ENCODE data around the gene DKC1.

The DKC1 gene

DNA sequence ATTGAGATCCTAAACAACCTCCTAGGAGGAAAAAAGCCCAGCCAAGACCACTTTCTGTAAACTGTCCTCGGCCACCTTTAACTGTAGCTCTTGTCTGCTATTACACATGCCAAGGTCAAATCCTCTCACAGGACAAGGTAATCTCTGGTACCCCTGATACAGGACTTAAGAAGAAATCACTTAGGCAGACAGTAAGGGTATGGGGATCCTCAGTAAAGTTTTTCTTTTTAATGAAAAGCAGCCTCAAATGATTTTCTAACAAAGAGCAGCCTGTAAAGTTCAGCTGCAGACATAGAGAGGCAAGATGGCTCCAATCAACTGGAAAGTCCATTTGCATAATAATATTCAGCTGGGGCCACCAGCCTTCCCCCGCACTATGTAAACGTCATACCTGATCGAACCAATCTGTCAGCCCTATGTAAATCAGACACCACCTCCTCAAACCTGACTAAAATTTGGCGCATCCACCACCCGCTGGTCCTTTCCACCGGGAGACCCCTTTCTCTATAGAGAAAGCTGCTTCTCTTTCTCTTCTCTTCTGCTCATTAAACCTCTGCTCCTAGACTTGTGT, 57.2 kb downstream of the DKC1 start (continued):
- no peak for TF ChIP-seq ZNF830 (tag by site-specific recombination; IDR thresholded peaks at IDR 0.05; ENCODE audit: low read depth)
- TF ChIP-seq ZFP41 (tag by site-specific recombination; IDR thresholded peaks at IDR 0.05; ENCODE audit: borderline replicate concordance) = no peak

DNA sequence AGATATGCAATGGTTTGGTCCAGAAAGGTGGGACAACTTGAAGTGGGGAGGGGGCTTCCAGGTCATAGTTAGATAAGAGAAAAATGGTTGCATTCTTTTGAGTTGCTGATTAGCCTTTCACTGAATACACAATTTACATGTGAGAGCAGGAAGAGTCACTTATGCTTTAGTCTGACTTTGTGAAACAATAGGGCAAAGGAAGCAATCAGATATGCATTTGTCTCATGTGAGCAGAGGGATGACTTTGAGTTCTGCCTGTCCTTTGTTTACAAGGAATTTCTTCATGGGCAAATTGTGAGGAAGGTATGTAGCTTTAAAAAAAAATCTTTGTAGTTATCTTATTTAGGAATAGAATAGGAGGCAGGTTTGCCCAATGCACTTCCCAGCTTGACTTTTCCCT, 58.9 kb downstream of the DKC1 start:
- Histone ChIP-seq H3K27ac (ENCODE audit: extremely low read depth, low read depth, low read length) (no peak overlapping the region), H3K4me3 (ENCODE audit: low read depth, low read length) (no peak overlapping the region)

DNA sequence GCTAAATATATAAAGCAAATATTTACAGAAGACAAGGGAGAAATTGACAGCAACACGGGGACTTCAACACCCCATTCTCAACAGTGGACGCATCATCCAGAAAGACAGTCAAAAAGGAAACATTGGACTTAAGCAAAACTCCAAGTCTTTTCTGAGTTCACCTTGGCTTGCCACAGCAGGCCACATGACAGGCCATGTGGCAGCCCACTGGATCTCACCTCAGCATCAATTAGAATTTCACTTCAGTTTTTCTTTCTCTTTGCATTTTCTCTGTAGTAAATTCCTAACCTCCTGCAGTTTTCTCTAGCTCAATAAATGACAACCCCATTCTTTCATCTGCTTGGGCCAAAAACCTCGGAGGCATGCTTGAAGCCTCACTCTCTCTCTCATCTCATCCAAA, 59.4 kb downstream of the DKC1 start:
- POLR2A ChIA-PET = no interaction called here

More for the DNA sequence above, 58.9 kb downstream of the DKC1 start:
- ChIA-PET CTCF (no interaction called here), POLR2A (no interaction called here)
- TF ChIP-seq ZNF596 (tag by site-specific recombination; IDR thresholded peaks at IDR 0.05) (no peak), MYNN (tag by site-specific recombination; IDR thresholded peaks at IDR 0.05; ENCODE audit: borderline replicate concordance) (no peak), ZNF292 (tag by site-specific recombination; IDR thresholded peaks at IDR 0.05; ENCODE audit: borderline replicate concordance, low read depth) (no peak), ZSCAN23 (tag by site-specific recombination; IDR thresholded peaks at IDR 0.05) (no peak), ZBTB7A (tag by site-specific recombination; IDR thresholded peaks at IDR 0.05; ENCODE audit: low read depth) (no peak), ZNF341 (tag by site-specific recombination; IDR thresholded peaks at IDR 0.05; ENCODE audit: low read depth) (no peak), ZNF791 (tag by site-specific recombination; IDR thresholded peaks at IDR 0.05) (no peak), ZNF560 (tag by site-specific recombination; IDR thresholded peaks at IDR 0.05; ENCODE audit: borderline replicate concordance) (no peak), ZNF600 (tag by site-specific recombination; IDR thresholded peaks at IDR 0.05) (no peak), HOXD13 (CRISPR knock-in tag; IDR thresholded peaks at IDR 0.05; ENCODE audit: borderline replicate concordance) (no peak), GLIS2 (tag by site-specific recombination; IDR thresholded peaks at IDR 0.05) (no peak), ZNF768 (tag by site-specific recombination; IDR thresholded peaks at IDR 0.05) (no peak), ZNF350 (tag by site-specific recombination; IDR thresholded peaks at IDR 0.05) (no peak), ZNF76 (tag by site-specific recombination; IDR thresholded peaks at IDR 0.05; ENCODE audit: borderline replicate concordance, low read depth) (no peak), ZNF529 (tag by site-specific recombination; IDR thresholded peaks at IDR 0.05; ENCODE audit: insufficient replicate concordance) (no peak)
- TF ChIP-seq, protein P1, sequence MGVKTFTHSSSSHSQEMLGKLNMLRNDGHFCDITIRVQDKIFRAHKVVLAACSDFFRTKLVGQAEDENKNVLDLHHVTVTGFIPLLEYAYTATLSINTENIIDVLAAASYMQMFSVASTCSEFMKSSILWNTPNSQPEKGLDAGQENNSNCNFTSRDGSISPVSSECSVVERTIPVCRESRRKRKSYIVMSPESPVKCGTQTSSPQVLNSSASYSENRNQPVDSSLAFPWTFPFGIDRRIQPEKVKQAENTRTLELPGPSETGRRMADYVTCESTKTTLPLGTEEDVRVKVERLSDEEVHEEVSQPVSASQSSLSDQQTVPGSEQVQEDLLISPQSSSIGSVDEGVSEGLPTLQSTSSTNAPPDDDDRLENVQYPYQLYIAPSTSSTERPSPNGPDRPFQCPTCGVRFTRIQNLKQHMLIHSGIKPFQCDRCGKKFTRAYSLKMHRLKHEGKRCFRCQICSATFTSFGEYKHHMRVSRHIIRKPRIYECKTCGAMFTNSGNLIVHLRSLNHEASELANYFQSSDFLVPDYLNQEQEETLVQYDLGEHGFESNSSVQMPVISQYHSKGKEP (tag by site-specific recombination; IDR thresholded peaks at IDR 0.05) = no peak
- TF ChIP-seq, protein P2, sequence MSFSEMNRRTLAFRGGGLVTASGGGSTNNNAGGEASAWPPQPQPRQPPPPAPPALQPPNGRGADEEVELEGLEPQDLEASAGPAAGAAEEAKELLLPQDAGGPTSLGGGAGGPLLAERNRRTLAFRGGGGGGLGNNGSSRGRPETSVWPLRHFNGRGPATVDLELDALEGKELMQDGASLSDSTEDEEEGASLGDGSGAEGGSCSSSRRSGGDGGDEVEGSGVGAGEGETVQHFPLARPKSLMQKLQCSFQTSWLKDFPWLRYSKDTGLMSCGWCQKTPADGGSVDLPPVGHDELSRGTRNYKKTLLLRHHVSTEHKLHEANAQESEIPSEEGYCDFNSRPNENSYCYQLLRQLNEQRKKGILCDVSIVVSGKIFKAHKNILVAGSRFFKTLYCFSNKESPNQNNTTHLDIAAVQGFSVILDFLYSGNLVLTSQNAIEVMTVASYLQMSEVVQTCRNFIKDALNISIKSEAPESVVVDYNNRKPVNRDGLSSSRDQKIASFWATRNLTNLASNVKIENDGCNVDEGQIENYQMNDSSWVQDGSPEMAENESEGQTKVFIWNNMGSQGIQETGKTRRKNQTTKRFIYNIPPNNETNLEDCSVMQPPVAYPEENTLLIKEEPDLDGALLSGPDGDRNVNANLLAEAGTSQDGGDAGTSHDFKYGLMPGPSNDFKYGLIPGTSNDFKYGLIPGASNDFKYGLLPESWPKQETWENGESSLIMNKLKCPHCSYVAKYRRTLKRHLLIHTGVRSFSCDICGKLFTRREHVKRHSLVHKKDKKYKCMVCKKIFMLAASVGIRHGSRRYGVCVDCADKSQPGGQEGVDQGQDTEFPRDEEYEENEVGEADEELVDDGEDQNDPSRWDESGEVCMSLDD (tag by site-specific recombination; IDR thresholded peaks at IDR 0.05) = no peak
- TF ChIP-seq, protein P3, sequence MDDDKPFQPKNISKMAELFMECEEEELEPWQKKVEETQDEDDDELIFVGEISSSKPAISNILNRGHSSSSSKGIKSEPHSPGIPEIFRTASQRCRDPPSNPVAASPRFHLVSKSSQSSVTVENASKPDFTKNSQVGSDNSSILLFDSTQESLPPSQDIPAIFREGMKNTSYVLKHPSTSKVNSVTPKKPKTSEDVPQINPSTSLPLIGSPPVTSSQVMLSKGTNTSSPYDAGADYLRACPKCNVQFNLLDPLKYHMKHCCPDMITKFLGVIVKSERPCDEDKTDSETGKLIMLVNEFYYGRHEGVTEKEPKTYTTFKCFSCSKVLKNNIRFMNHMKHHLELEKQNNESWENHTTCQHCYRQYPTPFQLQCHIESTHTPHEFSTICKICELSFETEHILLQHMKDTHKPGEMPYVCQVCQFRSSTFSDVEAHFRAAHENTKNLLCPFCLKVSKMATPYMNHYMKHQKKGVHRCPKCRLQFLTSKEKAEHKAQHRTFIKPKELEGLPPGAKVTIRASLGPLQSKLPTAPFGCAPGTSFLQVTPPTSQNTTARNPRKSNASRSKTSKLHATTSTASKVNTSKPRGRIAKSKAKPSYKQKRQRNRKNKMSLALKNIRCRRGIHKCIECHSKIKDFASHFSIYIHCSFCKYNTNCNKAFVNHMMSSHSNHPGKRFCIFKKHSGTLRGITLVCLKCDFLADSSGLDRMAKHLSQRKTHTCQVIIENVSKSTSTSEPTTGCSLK (tag by site-specific recombination; IDR thresholded peaks at IDR 0.05) = no peak
- Histone ChIP-seq H3K36me3 (ENCODE audit: control insufficient read depth in 2 of 2, insufficient read depth in 1 of 2, low read length in 2 of 2) (no peaks in the 10 kb centered on the region), H3K9me3 (ENCODE audit: control insufficient read depth, insufficient read depth, low read depth, low read length) (no peaks in the 10 kb centered on the region; the same call in 1 of the 2 replicates), H3K4me1 (ENCODE audit: control insufficient read depth, insufficient read depth, low read length) (no peaks in the 10 kb centered on the region)

More for the DNA sequence above, 59.4 kb downstream of the DKC1 start:
- CTCF ChIA-PET = no interaction called here
- TF ChIP-seq ZNF629 (tag by site-specific recombination; IDR thresholded peaks at IDR 0.05) (no peak), ZNF324 (tag by site-specific recombination; IDR thresholded peaks at IDR 0.05) (no peak), ZNF664 (tag by site-specific recombination; IDR thresholded peaks at IDR 0.05) (no peak), ZNF621 (tag by site-specific recombination; IDR thresholded peaks at IDR 0.05) (no peak), SETDB1 (IDR thresholded peaks at IDR 0.05; ENCODE audit: insufficient read length, low read length) (no peak), ZNF529 (tag by site-specific recombination; IDR thresholded peaks at IDR 0.05; ENCODE audit: insufficient replicate concordance) (no peak), ZNF121 (tag by site-specific recombination; IDR thresholded peaks at IDR 0.05) (no peak), ZNF138 (tag by site-specific recombination; IDR thresholded peaks at IDR 0.05; ENCODE audit: borderline replicate concordance) (no peak), ZNF274 (IDR thresholded peaks at IDR 0.05; ENCODE audit: low read length) (no peak), ZNF274 (tag by site-specific recombination; IDR thresholded peaks at IDR 0.05; ENCODE audit: borderline replicate concordance) (no peak), ZBTB8A (tag by site-specific recombination; IDR thresholded peaks at IDR 0.05) (no peak)
- Histone ChIP-seq H3K4me3 (ENCODE audit: low read depth, low read length) (no peak overlapping the region), H3K36me3 (ENCODE audit: control insufficient read depth in 2 of 2, insufficient read depth in 1 of 2, low read length in 2 of 2) (no peaks in the 10 kb centered on the region), H3K27ac (ENCODE audit: extremely low read depth, low read depth, low read length) (no peak overlapping the region), H3K4me1 (ENCODE audit: control insufficient read depth, insufficient read depth, low read length) (no peaks in the 10 kb centered on the region), H3K9me3 (ENCODE audit: control insufficient read depth, insufficient read depth, low read depth, low read length) (no peaks in the 10 kb centered on the region; the same call in 1 of the 2 replicates)
